Lower leg skin (tissue), 3 donors: ENCODE results near the gene AGPAT4.

Experiments used
- POLR2A ChIP-seq, 2 donors: fragments of 450-650 bp; IDR thresholded peaks; one replicate each; pipeline ENCODE4 v1.6.1; 2016 to 2017; ENCODE audit warnings: antibody characterized with exemption in 2 of 2, mild to moderate bottlenecking in 1 of 2, moderate library complexity in 1 of 2
- TF ChIP-seq, protein P1 (sequence below), 3 donors: fragments of 450-650 bp; IDR thresholded peaks; one replicate each; pipeline ENCODE4 v1.5.1; 2016; ENCODE audit warnings: antibody characterized with exemption in 3 of 3, mild to moderate bottlenecking in 3 of 3, moderate library complexity in 2 of 3

DNA sequence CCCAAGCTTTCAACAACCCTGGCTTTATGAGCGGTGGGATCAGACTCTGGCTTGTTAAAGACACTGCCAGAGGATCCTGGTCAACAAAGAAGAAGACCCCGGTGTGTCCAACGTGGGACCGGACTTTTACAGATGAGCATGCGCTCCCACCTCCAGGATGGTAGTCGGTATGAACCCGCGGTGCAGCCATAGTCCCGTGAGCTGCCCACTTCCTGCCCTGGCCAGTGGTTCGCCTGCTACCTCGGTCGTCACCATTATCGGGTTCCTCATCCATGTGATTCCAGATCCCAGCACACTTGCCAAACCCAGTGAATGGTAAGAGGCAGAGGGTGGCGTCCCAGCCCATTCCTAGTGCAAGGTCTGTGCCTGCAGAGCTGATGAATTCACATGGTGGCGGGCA is 112.7 kb downstream of the AGPAT4 start:
- TF ChIP-seq, protein P1, sequence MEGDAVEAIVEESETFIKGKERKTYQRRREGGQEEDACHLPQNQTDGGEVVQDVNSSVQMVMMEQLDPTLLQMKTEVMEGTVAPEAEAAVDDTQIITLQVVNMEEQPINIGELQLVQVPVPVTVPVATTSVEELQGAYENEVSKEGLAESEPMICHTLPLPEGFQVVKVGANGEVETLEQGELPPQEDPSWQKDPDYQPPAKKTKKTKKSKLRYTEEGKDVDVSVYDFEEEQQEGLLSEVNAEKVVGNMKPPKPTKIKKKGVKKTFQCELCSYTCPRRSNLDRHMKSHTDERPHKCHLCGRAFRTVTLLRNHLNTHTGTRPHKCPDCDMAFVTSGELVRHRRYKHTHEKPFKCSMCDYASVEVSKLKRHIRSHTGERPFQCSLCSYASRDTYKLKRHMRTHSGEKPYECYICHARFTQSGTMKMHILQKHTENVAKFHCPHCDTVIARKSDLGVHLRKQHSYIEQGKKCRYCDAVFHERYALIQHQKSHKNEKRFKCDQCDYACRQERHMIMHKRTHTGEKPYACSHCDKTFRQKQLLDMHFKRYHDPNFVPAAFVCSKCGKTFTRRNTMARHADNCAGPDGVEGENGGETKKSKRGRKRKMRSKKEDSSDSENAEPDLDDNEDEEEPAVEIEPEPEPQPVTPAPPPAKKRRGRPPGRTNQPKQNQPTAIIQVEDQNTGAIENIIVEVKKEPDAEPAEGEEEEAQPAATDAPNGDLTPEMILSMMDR (IDR thresholded peaks at IDR 0.05): no peak
- no peak for TF ChIP-seq POLR2A (IDR thresholded peaks at IDR 0.05)
